Kidney (tissue), 14 donors: ENCODE data around the gene PROX2. TPM values are rescaled to one million over a fixed set of nuclear protein-coding genes. Genes with fewer than 3 reads are reported as not detected.

Source experiments
- DNase-seq, 5 donors: peaks; one replicate each; pipeline ENCODE4 v3.0.0-alpha.2; 2013 to 2020
- FAIRE-seq: peaks from 2 replicates; lab custom pipeline; 2012; peaks lifted over from hg19 to GRCh38; lab: Jason Lieb, UNC
- H3K27ac ChIP-seq, 2 donors: one replicate each; pipeline ENCODE4 v1.7.0; 2013; ENCODE audit warnings: low read depth in 2 of 2, low read length in 2 of 2, inconsistent platforms in 1 of 2
- H3K27me3 ChIP-seq: one replicate; pipeline ENCODE4 v1.7.1; 2013; ENCODE audit warnings: low read length, inconsistent platforms; ENCODE audit not compliant: control insufficient read depth, insufficient read depth
- H3K36me3 ChIP-seq, 3 donors: one replicate each; pipeline versions ENCODE4 v1.7.0 to v1.7.1; 2013; ENCODE audit warnings: low read length in 3 of 3, control low read depth in 1 of 3, inconsistent platforms in 1 of 3; ENCODE audit not compliant: insufficient read depth in 3 of 3, control insufficient read depth in 2 of 3
- H3K4me1 ChIP-seq, 3 donors: one replicate each; pipeline versions ENCODE4 v1.7.0 to v1.7.1; 2013; ENCODE audit warnings: low read length in 3 of 3, inconsistent platforms in 1 of 3, low read depth in 1 of 3; ENCODE audit not compliant: control insufficient read depth in 2 of 3, insufficient read depth in 2 of 3
- H3K4me3 ChIP-seq, 3 donors: one replicate each; pipeline versions ENCODE4 v1.7.0 to v1.8.1; 2013; ENCODE audit warnings: low read length in 3 of 3, control low read depth in 1 of 3, inconsistent platforms in 1 of 3
- H3K9ac ChIP-seq, 3 donors: one replicate each; pipeline versions ENCODE4 v1.7.0 to v1.7.1; 2013; ENCODE audit warnings: low read length in 3 of 3, control low read depth in 1 of 3, inconsistent platforms in 1 of 3
- H3K9me3 ChIP-seq, 3 donors: one replicate each; pipeline versions ENCODE4 v1.7.0 to v1.7.1; 2013; ENCODE audit warnings: low read length in 3 of 3, control low read depth in 1 of 3, inconsistent platforms in 1 of 3; ENCODE audit not compliant: control insufficient read depth in 2 of 3, insufficient read depth in 1 of 3
- CTCF ChIP-seq: IDR thresholded peaks from 3 replicates; pipeline ENCODE4 v1.5.1; 2012; ENCODE audit warnings: mild to moderate bottlenecking, moderate library complexity, borderline replicate concordance; ENCODE audit not compliant: insufficient read depth; ENCODE audit errors: extremely low read depth
- intact Hi-C: fragments of 100-400 bp; cut with DNase I; formaldehyde crosslinking; loops from one replicate; pipeline ENCODE4 v1.11.1; 2022
- polyA plus RNA-seq: library from polyadenylated mRNA; stranded (reverse); fragments of 350-450 nt; fragmentation: Illumina TruSeq; extraction: RNeasy Lipid Tissue Mini Kit (QIAGEN cat#74804); gene quantifications from one replicate; pipeline ENCODE4 v1.2.3, GENCODE V29; 2014; ENCODE audit warnings: low read depth, low replicate concordance; ENCODE audit not compliant: insufficient read depth
- total RNA-seq: library from RNA; stranded (reverse); fragmentation: NEBNext Ultra II Directional; extraction: Animal tissue kit (Norgen Biotek cat#: 25700); gene quantifications from one replicate; pipeline ENCODE4 v1.2.1, GENCODE V29; 2021
- donor health status: control.
- donor health status: control.
- donor health status: control.
- donor health status: control.
- donor health status: control.
- donor health status: DM: yes; HTN: yes; CAD: no.
- donor health status: Normal renal cell carcinoma (clear cell type).

The PROX2 gene
- total and polyA plus RNA-seq, 2 donors from 2014 or later: not detected

- H3K4me1 ChIP-seq: peaks cover 0 to 21% (median 17%) of the 10 kb centered on the region in 3 donors
- H3K27me3 ChIP-seq: no peaks in the 10 kb centered on the region
- no peaks in the 10 kb centered on the region for H3K9me3 ChIP-seq
- peak in 2 of 5 donors; percentile 46 to 67 for DNase-seq
- no peaks in the 10 kb centered on the region for H3K36me3 ChIP-seq
- no peak overlapping the region for H3K4me3 ChIP-seq
- intact Hi-C loops: no loop called here
- peak overlapping the region; percentile 44 to 52 for H3K27ac ChIP-seq
- H3K9ac ChIP-seq: peak overlapping the region in 1 of 3 donors; percentile 19
- no peak for TF ChIP-seq CTCF
- peak; percentile 30 for FAIRE-seq
Measured at GRCh38 chr14:74852922-74853530, 22.9 kb downstream of the PROX2 start.

GRCh38 chr14:74848768-74849167 lies 27.2 kb downstream of the PROX2 start:
- Histone ChIP-seq H3K36me3 (no peaks in the 10 kb centered on the region), H3K4me1 (peaks cover 0 to 11% (median 4%) of the 10 kb centered on the region in 3 donors), H3K27ac (no peak overlapping the region), H3K27me3 (no peaks in the 10 kb centered on the region), H3K4me3 (no peak overlapping the region), H3K9ac (no peak overlapping the region), H3K9me3 (no peaks in the 10 kb centered on the region)
- intact Hi-C loops: no loop called here
- DNase-seq (no peak), FAIRE-seq (no peak)
- TF ChIP-seq CTCF: no peak

GRCh38 chr14:74846968-74847665 lies 28.8 kb downstream of the PROX2 start:
- Histone ChIP-seq H3K27ac (no peak overlapping the region), H3K27me3 (no peaks in the 10 kb centered on the region), H3K36me3 (no peaks in the 10 kb centered on the region), H3K9me3 (no peaks in the 10 kb centered on the region), H3K9ac (no peak overlapping the region), H3K4me3 (no peak overlapping the region), H3K4me1 (no peaks in the 10 kb centered on the region)
- FAIRE-seq (no peak), DNase-seq (no peak)
- TF ChIP-seq CTCF: no peak
- intact Hi-C loops: no loop called here
